Panc1 (cell line): ENCODE results near the gene ZBTB20. TPM values are rescaled to one million over a fixed set of nuclear protein-coding genes. Genes with fewer than 3 reads are reported as not detected.

Experiments used
- ATAC-seq: fragments of 200-7000 bp; cut with Tn5 transposase; 2 replicates; pipeline ENCODE4 v1.9.1; 2020; ENCODE audit warnings: mild to moderate bottlenecking, moderate library complexity
- BruUV-seq: library from RNA; stranded (reverse); fragments of 400-500 nt; replicated peaks from 2 replicates; lab custom pipeline; 2021; lab: Mats Ljungman, UMichigan
- CTCF ChIA-PET: fragments of 300-600 bp; sonication (Branson Sonifier 250); formaldehyde crosslinking; loops from one replicate; lab custom pipeline; 2022; ENCODE audit warnings: antibody characterized with exemption; lab: Charles Lee
- POLR2A ChIA-PET: fragments of 300-600 bp; sonication (Branson Sonifier 250); formaldehyde crosslinking; loops from one replicate; lab custom pipeline; 2022; ENCODE audit warnings: antibody characterized with exemption; lab: Charles Lee
- DNase-seq: peaks from one replicate; pipeline ENCODE4 v3.0.0-alpha.2; 2010; ENCODE audit warnings: low read depth, low spot score
- H3K27ac ChIP-seq: 2 replicates; pipeline ENCODE4 v1.5.1; 2011; ENCODE audit warnings: mild to moderate bottlenecking, low read length, inconsistent platforms
- H3K27me3 ChIP-seq: fragments of 200-500 bp; sonication (Bioruptor generic); 2 replicates; pipeline ENCODE4 v1.6.0; 2014; ENCODE audit warnings: low read length, inconsistent platforms; ENCODE audit not compliant: control insufficient read depth, insufficient read depth
- H3K36me3 ChIP-seq: fragments of 200-500 bp; sonication (Bioruptor generic); 2 replicates; pipeline ENCODE4 v1.5.1; 2014; ENCODE audit warnings: inconsistent platforms, mild to moderate bottlenecking, low read length, moderate library complexity; ENCODE audit not compliant: control insufficient read depth, insufficient read depth
- H3K4me1 ChIP-seq: 2 replicates; pipeline ENCODE4 v1.5.1; 2011; ENCODE audit warnings: inconsistent platforms, mild to moderate bottlenecking, low read length, moderate library complexity; ENCODE audit not compliant: control insufficient read depth, insufficient read depth
- H3K4me3 ChIP-seq, 2 experiments: 2 replicates each; pipeline ENCODE4 v1.5.1; 2011 to 2012; ENCODE audit warnings: low read depth in 2 of 2, low read length in 2 of 2, mild to moderate bottlenecking in 2 of 2, inconsistent platforms in 1 of 2, moderate library complexity in 1 of 2
- H3K9me3 ChIP-seq: fragments of 200-500 bp; sonication (Bioruptor generic); 2 replicates; pipeline ENCODE4 v1.5.1; 2014; ENCODE audit warnings: low read depth, mild to moderate bottlenecking, inconsistent platforms, low read length, moderate library complexity; ENCODE audit not compliant: control insufficient read depth, insufficient read depth
- CTCF ChIP-seq: fragments of 450-650 bp; IDR thresholded peaks from 2 replicates; pipeline ENCODE4 v1.5.1; 2017; ENCODE audit warnings: mild to moderate bottlenecking
- POLR2AphosphoS5 ChIP-seq: IDR thresholded peaks from 2 replicates; pipeline ENCODE4 v1.6.1; 2012; ENCODE audit warnings: mild to moderate bottlenecking, low read depth, low read length, moderate library complexity
- REST ChIP-seq, 2 experiments: IDR thresholded peaks; 2 replicates each; pipeline ENCODE4 v1.6.1; 2011 to 2012; ENCODE audit warnings: low read depth in 2 of 2, control low read depth in 1 of 2, low read length in 1 of 2, mild to moderate bottlenecking in 1 of 2, moderate library complexity in 1 of 2; ENCODE audit not compliant: insufficient read depth in 1 of 2
- SIN3A ChIP-seq: IDR thresholded peaks from 2 replicates; pipeline ENCODE4 v1.6.1; 2012; ENCODE audit warnings: low read depth, mild to moderate bottlenecking, low read length, moderate library complexity, borderline replicate concordance; ENCODE audit not compliant: insufficient read depth
- TCF7L2 ChIP-seq: IDR thresholded peaks from 2 replicates; pipeline ENCODE4 v1.6.1; 2011; ENCODE audit warnings: mild to moderate bottlenecking, low read depth, low read length, inconsistent platforms
- in situ Hi-C: cut with HindIII; loops from 2 replicates; pipeline ENCODE4 v1.10.0; 2016; ENCODE audit warnings: low sequenced_read_pairs, low pct_unique_long_range_greater_than_20kb
- intact Hi-C: fragments of 100-400 bp; cut with micrococcal nuclease; formaldehyde crosslinking; loops from one replicate; pipeline ENCODE4 v1.10.0; 2022; ENCODE audit not compliant: unreplicated experiment
- total RNA-seq: library from RNA; stranded (reverse); gene quantifications from one replicate; pipeline ENCODE4 v1.2.1, GENCODE V29; 2021; ENCODE audit not compliant: unreplicated experiment

ZBTB20 gene
- total RNA-seq, 1 experiment from 2014 or later = 4.1 TPM

GRCh38 chr3:114556657-114557213, 590.4 kb downstream of the ZBTB20 start:
- POLR2A ChIA-PET = no interaction called here
- Histone ChIP-seq H3K9me3 (no peaks in the 10 kb centered on the region), H3K27ac (no peak overlapping the region), H3K4me3 (no peak overlapping the region), H3K36me3 (no peaks in the 10 kb centered on the region), H3K4me1 (no peaks in the 10 kb centered on the region), H3K27me3 (no peaks in the 10 kb centered on the region)
- no TSS peak for BruUV-seq
- in situ Hi-C loops (no loop called here), intact Hi-C loops (no loop called here)
- DNase-seq (no peak), ATAC-seq (no peak)
- TF ChIP-seq TCF7L2 (no peak), REST (IDR thresholded peaks at IDR 0.05; ENCODE audit: insufficient read depth in 1 of 2, low read depth in 2 of 2, low read length in 1 of 2) (no peak), POLR2AphosphoS5 (no peak), CTCF (no peak)
- CTCF ChIA-PET = no interaction called here

- Histone ChIP-seq H3K4me3 (no peak overlapping the region), H3K36me3 (no peaks in the 10 kb centered on the region), H3K4me1 (no peaks in the 10 kb centered on the region), H3K27me3 (no peaks in the 10 kb centered on the region), H3K9me3 (no peaks in the 10 kb centered on the region), H3K27ac (no peak overlapping the region)
- DNase-seq = no peak
- BruUV-seq = no TSS peak
- TF ChIP-seq REST (IDR thresholded peaks at IDR 0.05; ENCODE audit: insufficient read depth in 1 of 2, low read depth in 2 of 2, low read length in 1 of 2) (no peak), SIN3A (no peak), TCF7L2 (no peak), POLR2AphosphoS5 (no peak), CTCF (no peak)
- CTCF ChIA-PET = no interaction called here
- in situ Hi-C loops = no loop called here
- intact Hi-C loops = no loop called here
- POLR2A ChIA-PET = no interaction called here
- no peak for ATAC-seq
Observed at GRCh38 chr3:114554731-114555130, 592.4 kb downstream of the ZBTB20 start.
